GDM1 (cell line): Measurements from ENCODE around the gene CCM2.

ENCODE experiments used
- DNase-seq: peaks from one replicate; lab custom pipeline; 2025; lab: John Stamatoyannopoulos, UW

The CCM2 gene

GRCh38 chr7:45000093-45001032, at the start of gene CCM2:
TSS of gene CCM2 (plus strand) at chr7:45000201. CDS start at chr7:45000334, 133 bp downstream.
- DNase-seq = no peak

- DNase-seq = no peak
These were observed 46.8 kb upstream of the CCM2 start for GRCh38 chr7:44953156-44953555.

- DNase-seq = no peak
These were observed 44.3 kb upstream of the CCM2 start for GRCh38 chr7:44955733-44956132.

GRCh38 chr7:44956157-44956766, 43.7 kb upstream of the CCM2 start:
- DNase-seq = no peak

- no peak for DNase-seq
These were observed 41.2 kb upstream of the CCM2 start for GRCh38 chr7:44958645-44959344.

- DNase-seq = no peak
These were observed 40.5 kb upstream of the CCM2 start for GRCh38 chr7:44959433-44959951.

GRCh38 chr7:44960011-44960580, 39.9 kb upstream of the CCM2 start:
- DNase-seq = no peak

GRCh38 chr7:44961844-44962482, 38.0 kb upstream of the CCM2 start:
- DNase-seq = no peak

- no peak for DNase-seq
These were observed 37.3 kb upstream of the CCM2 start for GRCh38 chr7:44962483-44963251.

GRCh38 chr7:44963364-44964290, 36.4 kb upstream of the CCM2 start:
- DNase-seq = no peak

- DNase-seq = no peak
These were observed 35.6 kb upstream of the CCM2 start for GRCh38 chr7:44964384-44964830.

- no peak for DNase-seq
These were observed 35.1 kb upstream of the CCM2 start for GRCh38 chr7:44964831-44965440.

GRCh38 chr7:44965441-44965903, 34.5 kb upstream of the CCM2 start:
- DNase-seq = no peak

- DNase-seq = no peak
These were observed 33.9 kb upstream of the CCM2 start for GRCh38 chr7:44965937-44966730.

GRCh38 chr7:44966731-44967538, 33.1 kb upstream of the CCM2 start:
- DNase-seq = no peak

GRCh38 chr7:44967571-44968446, 32.2 kb upstream of the CCM2 start:
- DNase-seq = no peak
